HG02610 (cell line): Measurements from ENCODE around the gene PCDHGC3.

ENCODE experiments used
- ATAC-seq: cut with Tn5 transposase; IDR thresholded peaks from one replicate; pipeline ENCODE4 v1.9.1; 2021; ENCODE audit warnings: mild to moderate bottlenecking, moderate library complexity; ENCODE audit not compliant: unreplicated experiment

The PCDHGC3 gene

GRCh38 chr5:141519605-141520565, 44.1 kb downstream of the PCDHGC3 start:
- no peak for ATAC-seq

GRCh38 chr5:141521244-141521781, 45.5 kb downstream of the PCDHGC3 start:
- ATAC-seq: no peak

- no peak for ATAC-seq
These were observed 46.5 kb downstream of the PCDHGC3 start for GRCh38 chr5:141522301-141522700.

DNA sequence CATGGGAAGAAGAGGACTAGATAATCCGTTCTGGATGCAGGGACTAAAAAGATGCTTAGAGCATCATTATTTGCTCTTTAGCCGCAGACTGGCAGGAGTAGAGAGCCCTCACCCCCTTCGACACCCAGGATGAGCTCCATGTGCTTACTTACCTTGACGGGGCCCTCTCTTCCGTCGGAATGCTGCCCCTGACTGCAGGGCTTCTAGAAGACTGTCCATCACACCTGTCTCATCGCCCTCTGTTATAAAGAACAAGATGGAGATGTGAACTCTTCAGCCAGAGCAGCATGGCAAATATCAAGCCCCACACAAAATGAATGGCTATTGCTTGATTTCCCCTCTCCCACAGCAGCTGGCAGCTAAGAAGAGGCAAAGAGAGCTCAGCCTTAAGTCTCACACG, 48.2 kb downstream of the PCDHGC3 start:
- ATAC-seq: no peak

DNA sequence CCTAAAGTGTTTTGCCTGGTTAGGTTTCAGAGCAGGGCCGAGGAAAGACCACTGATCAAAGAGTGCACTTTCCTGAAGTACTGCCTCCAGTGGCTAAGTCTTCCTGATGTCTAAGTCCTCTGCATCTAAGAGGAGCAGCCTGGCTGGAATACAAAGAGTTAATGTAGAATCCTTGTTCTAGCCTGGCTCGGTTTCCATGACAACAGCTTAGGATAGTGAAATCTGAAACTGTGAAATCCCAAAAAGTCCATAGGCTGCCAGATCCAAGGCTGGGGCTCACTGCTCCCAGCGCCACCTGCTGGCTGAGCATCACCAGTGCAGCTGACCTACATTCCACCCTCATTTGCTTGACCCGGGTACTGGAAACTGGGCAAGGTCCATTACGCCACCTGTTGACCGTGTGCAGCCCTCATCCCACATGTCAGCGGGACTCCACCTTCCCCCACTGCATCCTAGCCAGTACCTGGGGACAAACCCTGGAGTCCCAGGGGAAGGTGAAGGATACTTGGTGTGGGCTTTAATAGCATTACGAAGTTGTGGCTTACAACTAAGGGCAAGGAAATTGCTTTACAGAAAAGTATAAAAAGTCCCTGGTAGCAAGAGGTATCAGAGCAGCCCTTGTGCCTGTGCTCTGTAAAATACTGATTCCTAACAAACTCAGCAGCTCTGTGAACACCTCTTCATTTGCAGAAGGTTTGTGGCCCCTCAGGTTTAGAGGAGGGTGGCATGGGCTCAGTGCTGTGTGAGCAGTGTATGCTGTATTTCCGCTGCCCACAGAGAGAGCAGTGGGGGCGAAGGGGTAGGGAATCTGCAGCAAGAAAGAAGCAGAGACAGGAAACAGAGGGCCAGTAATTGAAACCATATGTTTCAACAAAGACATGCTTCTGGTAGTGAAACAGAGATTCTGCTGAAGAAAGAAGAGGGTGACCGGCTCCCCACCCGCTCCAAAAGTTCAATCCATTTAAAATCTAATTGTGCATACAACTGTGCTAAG, 49.1 kb downstream of the PCDHGC3 start:
- ATAC-seq: peak; percentile 53

DNA sequence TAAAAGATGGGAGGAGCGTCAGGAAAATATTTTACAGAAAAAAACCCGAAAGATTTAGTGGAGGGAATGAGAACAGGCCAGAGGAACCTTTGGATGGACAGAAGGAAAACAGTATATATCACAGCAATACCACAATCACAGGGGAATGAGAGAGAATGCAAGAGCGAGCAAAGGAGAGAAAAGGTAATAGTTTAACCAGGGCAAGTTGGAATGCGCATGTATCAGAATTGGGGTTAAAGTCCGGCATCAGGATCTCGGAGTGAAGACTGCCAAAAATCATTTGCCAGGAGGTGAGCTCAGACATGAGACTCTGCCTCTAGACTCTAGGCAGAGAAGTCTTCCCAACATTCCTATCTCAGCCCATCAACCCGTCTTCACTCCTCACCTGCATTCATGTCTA, 49.9 kb downstream of the PCDHGC3 start:
- ATAC-seq: no peak

GRCh38 chr5:141527426-141527825, 51.7 kb downstream of the PCDHGC3 start:
- ATAC-seq: no peak
